NOMO-1 (cell line): ENCODE measurements around the gene ST6GALNAC5.

ENCODE experiments used
- DNase-seq, 2 experiments: peaks; one replicate each; lab custom pipeline; 2025; ENCODE audit not compliant: unreplicated experiment in 2 of 2; lab: John Stamatoyannopoulos, UW

Gene ST6GALNAC5

DNA sequence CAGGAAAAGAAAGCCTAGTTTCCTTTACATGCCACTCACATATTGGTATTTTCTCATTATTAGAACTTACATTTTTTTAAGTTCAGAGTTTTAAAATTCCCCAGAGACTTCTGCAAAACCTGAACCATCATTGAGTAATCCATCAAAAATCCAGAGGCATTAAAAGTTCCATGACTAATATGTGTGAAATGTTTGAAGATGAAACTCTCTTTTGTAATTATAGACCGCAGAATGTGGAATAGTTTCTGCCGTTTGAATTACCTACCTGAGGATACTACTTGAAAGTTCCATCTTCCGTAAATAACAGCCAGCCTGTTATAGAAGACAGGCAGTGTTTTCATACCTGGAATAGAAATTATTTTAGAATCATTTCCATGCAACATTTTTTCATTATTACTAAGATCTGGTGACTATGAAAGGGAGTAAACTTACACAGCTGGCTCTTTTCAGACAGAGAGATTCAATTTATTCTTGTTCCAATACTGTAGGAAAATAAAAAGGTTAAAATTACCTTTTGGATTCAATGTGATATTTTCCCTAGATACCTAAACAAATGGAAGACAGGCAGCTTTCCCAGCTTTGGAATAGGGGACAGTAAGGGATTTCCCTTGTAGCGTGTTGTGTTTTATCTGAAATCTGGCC is 131.4 kb downstream of the ST6GALNAC5 start:
- DNase-seq = no peak

DNA sequence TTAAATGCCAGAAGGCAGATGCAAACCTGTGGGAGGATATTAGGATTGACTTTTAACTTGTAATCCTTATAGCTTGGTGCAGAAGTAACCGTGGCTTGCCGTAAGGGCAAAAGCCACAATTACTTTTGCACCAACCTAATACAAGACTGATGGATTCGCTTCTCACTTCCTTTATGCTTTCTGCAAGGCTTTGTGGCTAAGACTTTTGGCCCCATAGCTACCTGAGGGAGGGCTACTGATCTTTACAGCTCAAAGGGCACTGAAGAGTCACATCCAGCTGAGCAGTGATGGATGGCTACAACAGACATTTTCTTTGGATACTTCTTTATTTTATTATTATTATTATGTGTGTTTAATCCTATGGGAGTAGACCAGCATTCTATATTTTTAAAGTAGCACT is 140.4 kb downstream of the ST6GALNAC5 start:
- no peak for DNase-seq

DNA sequence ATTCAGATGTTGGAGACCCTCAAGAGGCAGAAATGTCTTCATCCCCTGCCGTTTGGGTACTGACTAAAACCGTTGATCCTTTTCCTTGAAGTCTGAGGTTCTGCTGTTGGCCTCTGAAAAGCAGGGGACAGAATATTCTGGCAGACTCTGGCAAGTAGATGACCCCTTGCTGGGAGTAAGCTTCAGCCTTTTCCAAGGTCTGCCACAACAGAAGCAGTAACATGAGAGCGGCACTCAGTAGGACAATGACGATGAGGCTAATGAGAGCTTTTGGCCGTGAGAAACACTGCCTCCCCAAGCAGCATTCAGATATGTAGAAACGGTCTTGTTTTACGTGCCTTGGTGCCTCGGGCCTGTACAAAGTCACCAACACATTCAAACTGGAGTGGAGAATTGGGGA is 143.7 kb downstream of the ST6GALNAC5 start:
- DNase-seq = no peak

DNA sequence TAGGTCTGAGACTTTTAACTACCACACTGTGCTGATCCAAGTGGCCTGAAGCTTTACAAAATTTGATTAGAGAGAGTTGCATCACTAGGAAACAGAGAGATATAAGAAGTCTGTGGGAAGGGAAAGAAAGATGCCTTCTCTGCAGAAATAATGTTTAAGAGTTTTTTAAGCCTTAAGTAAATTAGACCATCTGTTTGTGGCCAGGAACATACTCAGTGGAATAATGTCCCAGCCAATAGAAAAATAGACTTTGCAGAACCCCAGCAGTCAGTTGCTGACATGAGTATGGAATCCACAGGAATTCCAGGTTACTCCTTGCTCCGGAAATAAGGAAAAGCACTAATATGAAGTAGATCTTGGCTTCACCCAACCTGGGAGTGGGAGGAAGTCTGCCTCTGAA is 144.8 kb downstream of the ST6GALNAC5 start:
- no peak for DNase-seq

DNA sequence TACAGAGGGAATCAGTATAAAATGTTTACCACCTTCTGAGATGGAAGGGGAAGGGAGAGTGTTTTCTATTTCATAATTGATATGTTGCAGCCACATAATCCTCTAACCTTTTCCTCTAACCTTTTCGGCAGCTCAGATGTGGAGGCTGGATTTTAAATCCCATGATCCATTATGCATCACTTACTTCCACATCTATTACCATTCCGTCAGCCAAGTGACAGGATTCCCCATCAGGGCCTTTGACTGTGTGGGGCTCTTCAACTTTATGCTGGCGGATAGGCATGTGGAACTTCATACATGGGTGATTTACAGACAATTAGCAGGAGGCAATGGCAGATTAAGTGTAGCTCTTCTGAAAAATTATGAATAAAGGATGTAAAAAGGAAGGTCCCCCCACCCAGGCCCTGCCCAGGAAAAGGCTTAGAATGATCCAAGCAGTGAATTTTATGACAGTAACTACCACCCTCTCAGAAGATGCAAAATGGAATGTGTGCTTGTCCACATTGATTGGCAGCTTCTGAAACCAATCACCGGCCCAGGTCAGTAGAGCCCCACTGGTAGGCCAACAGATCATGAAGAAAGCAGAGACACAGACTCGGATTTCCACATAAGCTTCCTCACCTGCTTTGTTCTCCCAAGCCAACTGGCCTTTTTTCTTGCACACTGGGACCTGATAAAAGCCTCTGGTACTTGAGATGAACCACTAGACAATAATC is 147.0 kb downstream of the ST6GALNAC5 start:
- DNase-seq = no peak

DNA sequence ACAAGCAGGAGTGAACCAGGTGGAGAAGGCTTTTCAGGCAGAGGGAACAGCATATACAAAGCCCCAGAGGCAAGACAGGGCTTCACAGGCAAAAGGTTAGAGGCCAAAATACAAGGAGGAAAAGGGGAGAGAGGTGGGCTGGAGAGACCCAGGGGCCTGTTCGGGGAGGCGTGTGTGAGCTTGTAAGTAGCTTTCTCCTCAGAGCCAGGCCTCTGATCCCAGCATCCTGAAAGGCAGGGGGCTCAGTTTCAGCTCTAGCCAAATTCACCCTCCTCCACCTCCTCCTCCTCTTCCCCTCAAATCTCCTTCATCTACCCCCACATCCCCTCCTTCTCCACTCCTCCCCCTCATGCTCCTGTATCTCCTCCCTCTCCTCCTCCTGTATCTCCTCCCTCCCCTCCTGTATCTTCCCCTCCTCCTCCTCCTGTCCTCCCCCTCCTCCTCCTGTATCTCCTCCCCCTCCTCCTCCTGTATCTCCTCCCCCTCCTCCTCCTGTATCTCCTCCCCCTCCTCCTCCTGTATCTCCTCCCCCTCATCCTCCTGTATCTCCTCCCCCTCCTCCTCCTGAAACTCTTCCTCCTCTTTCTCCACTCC is 148.6 kb downstream of the ST6GALNAC5 start:
- no peak for DNase-seq

DNA sequence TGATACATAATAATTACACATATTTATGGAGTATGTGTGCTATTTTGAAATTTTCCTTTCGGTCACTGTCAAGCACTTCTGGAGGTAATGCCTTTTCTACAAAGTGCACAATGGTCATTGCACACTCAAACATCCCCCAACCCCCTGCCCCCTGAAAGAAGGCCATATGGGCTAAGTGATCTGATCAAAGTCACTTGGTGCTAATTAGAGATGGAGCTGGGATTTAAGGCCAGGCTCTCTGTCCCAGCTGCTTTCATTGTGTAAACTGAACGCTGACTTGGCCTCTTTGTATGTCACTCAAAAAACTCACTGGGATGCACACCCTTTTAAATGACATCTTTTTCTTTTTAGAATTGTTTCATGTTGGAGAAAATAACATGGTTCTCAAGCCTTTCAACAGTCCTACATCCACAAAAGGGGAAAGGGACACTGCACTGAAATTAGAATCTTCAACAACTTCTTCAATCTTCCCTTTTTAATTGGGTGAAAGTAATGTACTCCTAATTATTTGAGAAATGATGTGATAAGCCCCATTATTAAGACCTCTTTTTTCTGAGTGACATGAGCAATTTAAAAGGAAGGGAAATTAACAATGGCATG is 149.2 kb downstream of the ST6GALNAC5 start:
- no peak for DNase-seq

DNA sequence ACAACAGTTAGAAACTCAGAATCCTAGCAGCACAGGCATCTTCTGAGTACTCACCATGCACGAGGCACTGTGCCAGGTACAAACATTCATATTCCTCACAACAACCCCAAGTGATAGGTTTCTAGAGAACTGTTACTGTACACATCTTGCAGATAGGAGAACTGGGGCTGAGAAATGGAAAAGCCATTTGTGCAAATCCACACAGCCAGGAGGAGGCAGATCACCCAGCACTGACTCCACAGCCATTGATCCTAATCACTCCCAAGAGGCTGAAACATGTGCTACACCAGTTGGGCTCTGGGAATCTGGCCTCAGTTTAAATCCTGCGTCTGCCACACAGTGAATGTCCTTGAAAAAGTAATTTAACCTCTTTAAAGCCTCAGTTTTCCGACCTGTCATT is 151.0 kb downstream of the ST6GALNAC5 start:
- DNase-seq = no peak

DNA sequence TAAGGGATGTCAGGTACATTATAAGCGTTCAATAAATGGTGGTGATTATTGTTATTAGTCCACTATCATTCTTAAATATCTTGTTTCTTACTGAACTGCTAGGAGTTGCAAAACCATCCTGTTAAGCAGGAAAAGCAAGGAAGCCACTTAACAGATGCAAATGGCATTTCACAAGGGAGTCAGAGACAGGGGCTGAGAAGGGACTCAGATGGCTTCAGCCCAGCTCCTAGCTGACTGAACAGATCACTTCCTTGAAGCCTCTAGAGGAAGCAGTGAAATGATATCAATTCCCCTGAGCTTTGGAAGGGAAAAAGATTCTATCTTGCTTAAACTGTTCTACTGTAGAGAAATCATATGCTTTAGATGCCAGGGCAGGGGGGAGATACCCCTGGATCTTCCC is 151.5 kb downstream of the ST6GALNAC5 start:
- no peak for DNase-seq

DNA sequence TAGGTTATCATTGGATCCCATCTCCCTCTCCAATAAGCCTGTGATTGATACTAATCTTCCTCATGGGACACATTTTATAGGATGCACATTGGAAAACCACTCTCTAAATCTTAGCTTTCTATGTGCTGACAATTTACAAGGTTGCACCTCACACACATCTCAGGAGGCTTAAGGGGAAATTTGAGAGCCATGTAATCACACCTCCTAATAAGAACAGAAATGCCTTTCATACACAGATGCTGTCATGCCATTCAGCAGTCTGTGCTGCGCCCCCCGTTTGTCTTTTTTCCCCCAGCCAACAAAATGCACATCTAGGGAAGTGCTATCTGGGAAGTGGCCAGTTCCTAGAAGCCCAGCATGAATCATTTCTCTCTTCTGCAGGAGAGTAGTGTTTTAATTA is 154.5 kb downstream of the ST6GALNAC5 start:
- DNase-seq = no peak

DNA sequence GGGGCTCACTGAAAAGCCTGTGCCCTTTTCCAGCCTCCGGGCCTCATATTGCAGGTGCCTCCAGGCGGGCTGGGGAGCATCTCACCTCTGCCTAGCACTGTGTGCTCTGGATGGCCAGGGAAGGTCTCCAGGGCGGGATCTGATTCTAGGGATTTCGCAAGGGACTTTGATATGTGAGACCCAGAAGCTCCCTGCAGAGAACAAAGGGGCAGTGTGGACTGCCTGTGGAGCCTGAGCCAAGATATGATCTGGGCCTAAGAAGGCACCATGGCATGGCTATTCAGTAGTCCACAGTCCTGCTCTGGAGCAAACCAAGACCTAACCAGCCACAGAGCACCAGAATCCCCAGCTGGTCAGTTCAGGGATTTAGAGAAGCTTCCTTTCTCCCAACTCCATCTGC is 157.2 kb downstream of the ST6GALNAC5 start:
- no peak for DNase-seq

DNA sequence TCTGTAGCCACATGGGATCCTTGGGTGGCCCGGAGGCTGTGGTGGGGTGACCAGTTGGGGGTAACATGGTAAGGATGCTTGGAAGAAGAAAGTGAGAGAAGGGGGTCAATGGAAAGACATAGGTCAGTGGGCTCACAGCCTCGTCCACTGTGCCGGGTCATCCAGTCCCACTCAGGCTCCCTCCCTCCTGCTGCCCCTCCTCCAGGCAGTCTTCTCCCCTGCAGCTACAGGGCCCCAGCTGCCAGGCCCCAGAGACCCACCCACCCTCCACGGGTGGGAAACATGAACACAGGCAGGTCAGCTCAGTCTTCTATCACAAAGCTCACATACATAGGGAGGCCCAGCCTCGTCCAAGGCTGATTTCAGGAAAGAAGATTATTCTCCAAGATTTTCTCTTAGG is 158.3 kb downstream of the ST6GALNAC5 start:
- no peak for DNase-seq

DNA sequence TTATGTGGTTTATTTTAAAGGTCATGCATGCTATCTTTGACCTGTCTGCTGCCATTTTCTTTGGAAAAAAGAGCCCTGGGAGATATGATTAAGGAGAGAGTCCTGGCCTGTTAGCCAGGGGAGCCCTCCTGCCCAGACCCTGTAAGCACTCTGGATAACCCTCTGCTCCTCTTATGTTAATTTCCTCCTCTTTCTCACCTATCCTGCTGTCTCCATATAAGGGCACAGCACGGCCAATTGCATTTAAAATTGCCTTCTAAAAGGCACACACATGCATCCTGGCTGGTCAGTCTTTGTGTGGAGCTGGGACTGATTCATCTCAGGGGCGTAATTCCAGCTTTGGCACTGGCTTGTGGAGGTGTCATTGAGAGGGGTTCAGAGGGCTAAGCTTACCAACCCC is 158.9 kb downstream of the ST6GALNAC5 start:
- no peak for DNase-seq

DNA sequence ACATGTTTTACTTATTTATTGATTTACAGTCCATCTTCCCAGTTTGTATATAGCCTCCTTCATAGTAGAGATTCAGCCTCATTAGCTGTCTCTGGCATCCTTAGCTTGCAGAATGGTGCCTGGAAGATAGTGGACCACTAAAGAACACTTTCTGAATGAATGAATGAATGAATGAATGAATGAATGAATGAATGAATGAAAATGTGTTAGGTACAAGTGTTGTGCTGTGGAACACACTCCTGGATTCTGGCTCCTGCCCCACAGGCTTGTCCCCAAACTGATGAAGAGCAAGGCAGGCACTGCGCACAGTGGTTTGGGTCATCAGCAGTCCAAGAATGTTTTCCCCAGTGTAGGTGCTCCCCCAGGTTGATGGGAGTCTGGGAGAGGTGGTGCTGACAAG is 159.4 kb downstream of the ST6GALNAC5 start:
- DNase-seq = no peak

DNA sequence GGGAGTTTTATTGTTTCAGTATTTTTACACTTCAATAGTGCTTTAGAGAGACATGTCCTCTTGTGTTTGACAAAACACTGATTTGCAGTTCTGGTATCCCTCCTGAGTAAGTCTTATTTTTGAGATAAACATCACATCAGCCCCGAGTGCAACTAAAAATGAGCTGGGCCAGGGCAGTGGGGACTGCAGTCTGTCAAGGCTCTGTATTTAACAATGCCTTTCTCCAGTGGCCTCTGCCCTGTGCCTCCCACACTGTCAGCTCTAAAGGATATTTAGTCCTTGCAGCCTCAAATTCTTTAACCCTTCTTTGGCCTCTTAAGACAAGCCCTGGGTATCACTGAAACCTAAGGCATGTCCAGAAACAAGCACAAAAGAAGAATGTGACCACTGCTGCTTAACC is 160.6 kb downstream of the ST6GALNAC5 start:
- DNase-seq = no peak

DNA sequence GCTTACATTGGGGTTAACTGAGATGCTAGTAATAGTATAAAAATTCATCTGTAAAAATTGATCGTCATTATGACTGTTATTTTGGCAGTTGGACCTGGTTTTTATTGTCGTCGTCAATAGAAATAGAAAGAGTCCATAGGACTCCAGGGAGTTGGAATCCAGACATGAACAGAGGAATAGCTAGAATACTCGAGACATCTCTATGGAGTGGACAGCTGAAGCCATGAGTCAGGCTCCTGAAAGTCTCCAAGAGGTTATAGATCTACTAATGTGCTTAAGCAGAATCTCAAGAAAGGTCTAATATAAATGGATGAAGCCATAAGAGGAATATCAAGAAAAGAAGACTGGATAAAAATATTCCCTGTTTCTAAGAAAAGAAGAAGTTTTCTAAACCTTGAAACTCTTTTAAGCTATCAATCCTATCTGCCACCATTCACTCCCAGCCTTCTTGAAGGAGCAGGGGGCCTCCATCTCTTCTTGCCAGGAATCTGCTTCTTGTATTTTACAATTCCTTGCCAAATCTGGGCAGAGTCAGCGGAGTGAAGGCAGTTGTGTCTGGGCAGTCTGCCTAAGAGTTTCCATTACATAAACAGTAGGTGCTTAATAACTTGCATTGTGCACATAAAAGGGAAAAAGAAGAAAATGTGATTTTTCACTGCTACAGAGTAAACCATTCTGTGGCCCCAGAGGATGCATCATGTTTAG is 163.3 kb downstream of the ST6GALNAC5 start:
- no peak for DNase-seq

DNA sequence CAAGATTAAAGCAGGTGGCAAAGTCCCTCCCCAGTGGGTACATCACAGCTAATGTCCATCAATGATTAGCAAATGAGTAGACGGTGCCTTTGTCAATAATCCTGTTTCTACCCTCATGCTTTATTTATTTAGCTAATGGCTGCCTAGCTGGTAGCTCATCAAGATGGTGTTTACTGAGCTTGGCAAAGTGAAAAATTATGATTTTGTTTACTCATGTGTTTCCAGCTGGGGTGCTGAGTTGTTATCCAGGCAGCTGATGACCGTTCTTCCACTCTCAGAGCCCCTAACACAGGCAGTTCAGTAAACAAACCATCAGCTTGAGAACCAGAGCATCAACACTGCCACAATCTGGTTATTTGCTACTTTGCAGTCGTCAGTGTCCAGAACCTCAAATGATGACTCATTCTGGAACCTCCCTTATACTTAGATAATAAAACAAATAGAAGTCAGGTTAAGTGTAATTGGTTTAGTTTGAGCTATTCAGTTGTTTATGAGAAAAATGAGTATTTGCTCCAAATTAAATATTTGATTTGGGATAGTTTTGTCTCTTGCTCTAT is 163.9 kb downstream of the ST6GALNAC5 start:
- DNase-seq = no peak

DNA sequence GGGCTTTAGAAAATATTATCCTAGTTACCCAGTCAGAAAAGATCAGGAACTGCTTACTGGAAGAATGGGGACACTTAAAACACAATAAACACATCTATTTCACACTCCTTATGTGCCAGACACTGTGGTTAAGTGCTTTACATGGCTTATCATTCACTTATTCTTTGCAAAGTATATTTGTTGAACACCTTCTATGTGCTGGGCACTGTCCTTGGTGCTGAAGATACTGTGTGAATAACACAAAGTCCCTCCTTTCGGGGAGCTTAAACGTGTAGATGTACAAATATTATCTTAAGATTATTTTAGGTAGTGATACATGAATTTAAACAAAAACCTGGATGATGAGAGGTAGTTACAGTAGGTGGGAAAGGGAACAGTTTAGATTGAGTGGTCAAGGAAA is 169.3 kb downstream of the ST6GALNAC5 start:
- DNase-seq = peak in 1 of 2 experiments; percentile 7

DNA sequence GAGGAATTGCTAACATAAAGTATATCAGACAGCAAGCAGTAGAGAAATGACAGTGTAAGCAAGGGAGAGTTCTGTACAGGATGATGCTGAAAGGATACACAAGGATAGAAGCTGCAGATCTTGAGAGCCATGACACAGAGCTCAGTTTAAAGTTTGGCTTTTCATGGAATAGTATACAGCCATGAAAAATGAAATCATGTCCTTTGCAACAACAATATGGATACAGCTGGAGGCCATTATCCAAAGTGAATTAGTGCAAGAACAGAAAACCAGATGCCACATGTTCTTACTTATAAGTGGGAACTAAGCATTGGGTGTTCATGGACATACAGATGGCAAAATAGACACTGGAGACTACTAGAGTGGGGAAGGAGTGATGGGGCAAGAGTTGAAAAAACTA is 169.8 kb downstream of the ST6GALNAC5 start:
- DNase-seq = no peak

DNA sequence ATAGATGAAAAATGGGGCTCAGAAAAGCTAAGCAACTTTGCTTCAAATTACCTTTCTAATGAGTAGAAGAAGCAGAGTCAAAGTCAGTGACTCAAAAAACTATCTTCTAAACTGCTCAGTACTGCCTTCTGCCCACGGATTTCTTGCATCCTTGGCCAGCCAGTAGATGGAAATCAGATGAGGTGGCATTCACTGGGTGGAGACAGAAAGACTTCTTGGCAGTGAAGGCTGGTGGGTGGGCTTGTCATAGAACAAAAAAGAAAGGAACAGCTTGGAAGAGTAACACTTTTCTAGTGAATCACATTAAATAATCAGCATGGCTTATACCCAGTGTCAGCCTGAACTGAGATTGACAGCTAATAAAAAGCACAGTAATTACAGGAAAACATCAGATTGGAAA is 170.7 kb downstream of the ST6GALNAC5 start:
- DNase-seq = no peak

DNA sequence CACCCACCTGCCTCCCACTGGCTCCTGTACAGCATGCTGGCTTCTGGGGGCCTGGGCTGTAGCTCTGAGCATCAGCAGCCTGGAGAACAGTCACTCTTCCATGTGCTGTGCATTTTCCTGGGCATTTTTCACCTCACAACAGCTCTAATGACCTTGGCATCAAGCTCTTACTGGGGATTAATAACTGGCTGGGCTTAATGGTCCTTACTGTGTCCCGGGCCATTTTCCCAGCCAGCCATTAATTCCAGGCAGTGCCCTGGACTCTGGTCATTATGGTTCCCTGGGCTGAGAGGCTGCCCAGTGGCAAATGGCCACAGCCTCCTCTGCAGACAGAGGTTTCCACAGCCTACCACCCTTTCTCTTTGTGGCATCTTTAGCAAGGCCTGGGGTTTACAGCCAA is 171.8 kb downstream of the ST6GALNAC5 start:
- DNase-seq = no peak
